ENCODE data around the gene CLMP. TPM values are rescaled to one million over a fixed set of nuclear protein-coding genes. Genes with fewer than 3 reads are reported as not detected.

Gene CLMP
- polyA plus RNA-seq, 1 donor (not counting 4 experiments of a cell fraction or from before 2014, with no cell fraction given), result 2.7 TPM

DNA sequence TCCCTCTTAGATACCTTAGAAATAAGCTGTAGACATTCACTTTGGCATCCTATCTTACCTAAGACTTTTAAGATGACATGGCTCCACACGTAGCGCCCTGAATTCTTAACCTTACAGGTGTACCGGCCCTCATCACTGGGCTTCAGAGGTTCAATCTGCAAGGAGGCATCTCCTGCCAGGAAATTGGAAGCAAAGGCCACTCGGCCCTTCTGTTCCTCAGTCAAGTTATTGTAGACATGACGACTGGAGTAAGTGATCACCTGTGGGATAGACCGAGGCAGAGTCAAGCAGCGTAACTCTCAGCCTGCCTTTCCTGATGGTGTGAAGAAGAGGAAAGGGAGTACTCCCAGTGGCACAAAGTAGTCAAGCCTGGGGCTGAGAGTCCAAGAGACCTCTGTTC, 110.6 kb downstream of the CLMP start:
- no peak overlapping the region for H3K4me2 ChIP-seq (ENCODE audit: control insufficient read depth, extremely low read depth, insufficient read depth, low read depth, low read length)
- no peak overlapping the region for H2AFZ ChIP-seq (ENCODE audit: control insufficient read depth, low read length)
- dilution Hi-C loops (cut with MboI; ENCODE audit: extremely low pct_ligation_motif_present, low sequenced_read_pairs), result no loop called here
- H3K4me1 ChIP-seq (ENCODE audit: control insufficient read depth, extremely low read depth, insufficient read depth, low read length), result peaks cover 9% of the 10 kb centered on the region
- no peaks in the 10 kb centered on the region for H3K36me3 ChIP-seq (ENCODE audit: control insufficient read depth in 2 of 2, extremely low read depth in 1 of 2, insufficient read depth in 2 of 2, low read length in 2 of 2)
- FAIRE-seq (no peak), DNase-seq (ENCODE audit: low read depth, low spot score) (no peak)
- no peaks in the 10 kb centered on the region for H3K27me3 ChIP-seq (ENCODE audit: control insufficient read depth, extremely low read depth, insufficient read depth, low read length)
- peaks cover 2% of the 10 kb centered on the region for H3K9me1 ChIP-seq (ENCODE audit: control insufficient read depth, extremely low read depth, insufficient read depth, low read length)
- H3K4me3 ChIP-seq (ENCODE audit: control insufficient read depth in 2 of 3, extremely low read depth in 1 of 3, insufficient read depth in 2 of 3, low read depth in 1 of 3, low read length in 3 of 3), result no peak overlapping the region
- no peak overlapping the region for H3K27ac ChIP-seq (ENCODE audit: control insufficient read depth, insufficient read depth, low read length)
- no peaks in the 10 kb centered on the region for H4K20me1 ChIP-seq (ENCODE audit: control insufficient read depth, extremely low read depth, insufficient read depth, low read length)
- no peak for TF ChIP-seq EZH2 (IDR thresholded peaks at IDR 0.05; ENCODE audit: low read length)
- TF ChIP-seq CTCF (optimal IDR thresholded peaks at IDR 0.05 in 1 of 3, IDR thresholded peaks at IDR 0.05 in 1 of 3, conservative IDR thresholded peaks at IDR 0.05 in 1 of 3; ENCODE audit: extremely low read depth in 1 of 3, insufficient read depth in 2 of 3, low read length in 3 of 3), result no peak
- H3K79me2 ChIP-seq (ENCODE audit: control insufficient read depth, insufficient read depth, low read length), result no peaks in the 10 kb centered on the region
- H3K9me3 ChIP-seq (ENCODE audit: control insufficient read depth, low read depth, low read length), result no peaks in the 10 kb centered on the region
- H3K9ac ChIP-seq (ENCODE audit: control insufficient read depth, extremely low read depth, insufficient read depth, low read length), result no peak overlapping the region

- no peak overlapping the region for H3K4me3 ChIP-seq (ENCODE audit: control insufficient read depth in 2 of 3, extremely low read depth in 1 of 3, insufficient read depth in 2 of 3, low read depth in 1 of 3, low read length in 3 of 3)
- no peaks in the 10 kb centered on the region for H3K9me3 ChIP-seq (ENCODE audit: control insufficient read depth, low read depth, low read length)
- H3K79me2 ChIP-seq (ENCODE audit: control insufficient read depth, insufficient read depth, low read length), result no peaks in the 10 kb centered on the region
- no peak overlapping the region for H2AFZ ChIP-seq (ENCODE audit: control insufficient read depth, low read length)
- no peak for DNase-seq (ENCODE audit: low read depth, low spot score)
- H3K9ac ChIP-seq (ENCODE audit: control insufficient read depth, extremely low read depth, insufficient read depth, low read length), result no peak overlapping the region
- H3K4me1 ChIP-seq (ENCODE audit: control insufficient read depth, extremely low read depth, insufficient read depth, low read length), result peaks cover 9% of the 10 kb centered on the region
- H3K27ac ChIP-seq (ENCODE audit: control insufficient read depth, insufficient read depth, low read length), result peak overlapping the region; percentile 61
- dilution Hi-C loops (cut with MboI; ENCODE audit: extremely low pct_ligation_motif_present, low sequenced_read_pairs), result no loop called here
- TF ChIP-seq CTCF (optimal IDR thresholded peaks at IDR 0.05 in 1 of 3, IDR thresholded peaks at IDR 0.05 in 1 of 3, conservative IDR thresholded peaks at IDR 0.05 in 1 of 3; ENCODE audit: extremely low read depth in 1 of 3, insufficient read depth in 2 of 3, low read length in 3 of 3) (no peak), EZH2 (IDR thresholded peaks at IDR 0.05; ENCODE audit: low read length) (no peak)
- H4K20me1 ChIP-seq (ENCODE audit: control insufficient read depth, extremely low read depth, insufficient read depth, low read length), result no peaks in the 10 kb centered on the region
- no peaks in the 10 kb centered on the region for H3K36me3 ChIP-seq (ENCODE audit: control insufficient read depth in 2 of 2, extremely low read depth in 1 of 2, insufficient read depth in 2 of 2, low read length in 2 of 2)
- peak; percentile 97 for FAIRE-seq
- H3K4me2 ChIP-seq (ENCODE audit: control insufficient read depth, extremely low read depth, insufficient read depth, low read depth, low read length), result no peak overlapping the region
- H3K9me1 ChIP-seq (ENCODE audit: control insufficient read depth, extremely low read depth, insufficient read depth, low read length), result peaks cover 2% of the 10 kb centered on the region
- no peaks in the 10 kb centered on the region for H3K27me3 ChIP-seq (ENCODE audit: control insufficient read depth, extremely low read depth, insufficient read depth, low read length)
Observed at GRCh38 chr11:123083623-123084029, 111.4 kb downstream of the CLMP start.

Measured in keratinocyte (primary cell).